HUDEP-2 (cell line): Measurements from ENCODE around the gene GRIA1.
"Not testable (repeated sequence)": the region's sequence is repeated elsewhere in the genome, so short reads cannot be mapped to it uniquely, and the experiment has no call there.

ENCODE experiments used
- DNase-seq, 76 experiments: peaks; one replicate each; lab custom pipeline; 2025; ENCODE audit not compliant: unreplicated experiment in 76 of 76; lab: John Stamatoyannopoulos, UW

Gene GRIA1

DNA sequence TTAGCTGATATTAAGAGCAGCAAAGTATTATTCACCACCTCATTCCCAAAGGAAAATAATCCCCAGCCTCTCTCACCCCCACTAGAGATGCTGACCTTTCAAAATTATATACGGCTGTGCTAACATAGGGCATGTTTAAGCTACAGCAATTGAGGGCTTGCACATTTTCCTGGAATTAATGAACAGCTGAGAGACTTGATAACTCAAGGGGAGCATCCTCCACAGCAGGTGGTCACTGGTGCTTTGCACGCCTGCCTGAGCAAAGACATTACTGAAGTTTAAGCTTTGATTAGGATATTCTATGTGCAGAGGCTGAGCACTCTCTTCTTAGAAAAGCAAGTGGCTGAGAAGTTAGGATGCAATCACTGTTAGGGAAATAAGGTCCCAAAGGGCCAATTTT is 317.3 kb downstream of the GRIA1 start:
- DNase-seq = no peak

DNA sequence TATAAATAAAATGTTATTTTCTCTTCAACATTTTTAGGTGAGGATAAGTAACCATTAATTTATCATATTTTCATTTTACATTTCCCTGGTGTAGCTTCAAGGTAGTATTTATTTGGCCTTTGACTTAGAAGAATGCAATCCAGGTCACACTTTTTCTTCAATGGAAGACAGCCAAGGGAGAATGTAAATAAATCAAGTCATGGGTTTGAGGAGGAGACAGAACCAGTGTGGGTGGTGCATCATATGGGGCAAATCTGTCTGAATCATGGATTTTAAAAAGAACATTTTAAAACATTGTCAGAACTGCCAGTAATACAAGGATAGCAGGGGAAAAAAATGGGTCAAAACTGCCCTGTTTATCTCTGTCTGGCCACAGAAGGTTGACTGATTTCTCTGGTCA is 318.7 kb downstream of the GRIA1 start:
- DNase-seq = no peak

DNA sequence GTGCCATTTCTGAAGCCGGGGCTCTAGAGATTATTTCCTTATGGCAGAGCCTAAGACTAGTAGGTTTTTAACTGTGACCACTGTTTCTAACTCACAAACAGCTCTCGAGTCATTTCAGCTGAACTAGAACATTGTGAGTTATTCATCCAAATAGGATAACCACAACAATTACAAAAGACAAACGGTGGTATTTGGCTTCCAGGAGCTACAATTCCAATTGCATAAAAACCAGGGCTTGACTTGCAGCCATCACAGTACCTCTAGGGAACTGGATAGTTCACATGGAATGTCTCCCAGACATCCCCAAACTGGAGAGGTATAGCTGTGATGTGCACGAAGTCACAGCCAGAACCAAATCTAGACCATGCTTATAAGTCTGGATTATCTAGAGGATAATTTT is 323.4 kb downstream of the GRIA1 start:
- no peak for DNase-seq

DNA sequence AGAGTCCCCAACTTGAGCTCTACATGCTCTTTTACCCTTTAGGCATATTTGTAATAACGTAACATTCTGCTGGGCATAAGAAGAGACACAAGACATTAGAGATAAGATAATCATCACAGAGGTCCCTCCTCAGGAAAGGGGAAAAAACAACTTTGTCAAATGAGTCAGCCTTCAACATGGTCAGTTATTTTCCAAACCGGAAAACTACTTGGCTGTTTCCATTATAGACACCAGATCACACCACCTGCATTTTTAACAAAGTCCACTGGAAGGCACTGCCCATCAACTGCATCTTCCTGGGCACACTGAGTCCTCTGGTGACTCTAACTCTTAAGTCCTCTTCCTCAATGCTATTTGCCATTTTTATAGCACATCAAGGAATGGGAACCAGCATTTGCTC is 326.4 kb downstream of the GRIA1 start:
- no peak for DNase-seq

DNA sequence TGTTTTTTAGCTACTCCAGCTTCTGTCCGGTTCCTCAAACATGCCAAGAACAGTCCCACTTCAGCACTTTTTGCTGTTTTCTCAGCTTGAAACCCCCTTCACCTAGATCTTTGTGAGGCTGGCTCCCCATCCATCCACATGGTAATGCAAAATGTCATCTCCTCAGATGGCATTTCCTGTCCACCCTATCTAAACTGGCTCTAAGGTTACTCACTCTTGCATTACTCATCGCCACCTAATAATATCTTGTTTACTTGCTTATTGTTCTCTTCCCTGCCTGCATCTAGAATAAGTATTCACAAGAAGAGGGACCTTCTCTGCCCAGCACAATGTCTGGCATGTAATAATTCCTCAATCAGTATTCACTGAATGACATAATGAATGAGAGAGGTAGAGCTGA is 328.2 kb downstream of the GRIA1 start:
- DNase-seq = no peak

- DNase-seq = no peak
These were observed 332.6 kb downstream of the GRIA1 start for GRCh38 chr5:153823036-153823435.

- DNase-seq = no peak
These were observed 334.4 kb downstream of the GRIA1 start for GRCh38 chr5:153824909-153825308.

GRCh38 chr5:153827397-153827796 is 336.9 kb downstream of the GRIA1 start:
- peak in 5 of 76 experiments; percentile 0 to 9 (median 4) for DNase-seq

DNA sequence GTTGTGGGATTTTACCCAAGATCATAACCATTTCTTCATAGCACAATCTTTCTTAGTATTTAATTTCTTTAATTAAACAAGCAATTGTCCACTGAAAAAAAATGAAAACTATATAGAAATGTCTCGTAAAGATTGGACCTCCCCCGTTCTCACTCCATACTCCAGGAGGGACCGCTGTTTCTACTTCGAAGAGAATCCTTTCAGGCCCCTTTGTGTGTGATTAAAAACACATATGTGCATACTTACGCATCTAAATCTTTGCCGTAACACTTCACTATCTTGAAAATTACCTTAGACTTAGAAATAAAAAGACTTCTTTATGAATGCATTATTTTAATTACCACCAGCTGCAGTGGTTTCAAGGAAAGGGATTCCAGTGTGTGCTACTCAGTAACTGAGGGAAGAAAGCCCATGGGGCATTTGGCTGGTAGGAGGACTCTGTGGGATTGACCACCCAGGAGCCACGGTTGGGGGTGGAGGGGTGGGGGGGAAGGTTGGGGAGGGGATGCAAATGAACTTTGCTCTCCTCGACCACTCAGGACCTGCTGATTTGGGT is 339.1 kb downstream of the GRIA1 start:
- no peak for DNase-seq

DNA sequence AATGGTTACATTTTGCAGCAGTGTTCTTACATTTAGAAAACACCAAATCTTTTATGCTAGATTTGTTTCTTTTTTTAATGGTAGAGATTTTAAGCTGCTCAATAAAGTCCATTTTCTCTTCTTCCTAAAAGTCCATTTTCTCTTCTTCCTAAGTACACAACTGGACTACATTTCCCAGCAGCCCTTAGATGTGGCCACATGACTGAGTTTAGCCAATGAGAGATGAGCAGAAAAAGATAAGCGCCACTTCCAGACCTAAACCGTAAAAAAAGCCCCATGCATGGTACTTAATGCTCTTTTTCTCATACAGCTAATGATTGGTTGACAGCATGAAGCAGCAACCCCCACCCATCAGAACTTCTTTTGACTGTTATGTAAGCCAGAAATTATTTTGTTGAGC is 341.5 kb downstream of the GRIA1 start:
- DNase-seq = peak in 17 of 76 experiments; percentile 0 to 35 (median 12)

- no peak for DNase-seq
These were observed 345.5 kb downstream of the GRIA1 start for GRCh38 chr5:153835891-153836515.

- not testable (repeated sequence) for DNase-seq
These were observed 359.0 kb downstream of the GRIA1 start for GRCh38 chr5:153849303-153850113.

DNA sequence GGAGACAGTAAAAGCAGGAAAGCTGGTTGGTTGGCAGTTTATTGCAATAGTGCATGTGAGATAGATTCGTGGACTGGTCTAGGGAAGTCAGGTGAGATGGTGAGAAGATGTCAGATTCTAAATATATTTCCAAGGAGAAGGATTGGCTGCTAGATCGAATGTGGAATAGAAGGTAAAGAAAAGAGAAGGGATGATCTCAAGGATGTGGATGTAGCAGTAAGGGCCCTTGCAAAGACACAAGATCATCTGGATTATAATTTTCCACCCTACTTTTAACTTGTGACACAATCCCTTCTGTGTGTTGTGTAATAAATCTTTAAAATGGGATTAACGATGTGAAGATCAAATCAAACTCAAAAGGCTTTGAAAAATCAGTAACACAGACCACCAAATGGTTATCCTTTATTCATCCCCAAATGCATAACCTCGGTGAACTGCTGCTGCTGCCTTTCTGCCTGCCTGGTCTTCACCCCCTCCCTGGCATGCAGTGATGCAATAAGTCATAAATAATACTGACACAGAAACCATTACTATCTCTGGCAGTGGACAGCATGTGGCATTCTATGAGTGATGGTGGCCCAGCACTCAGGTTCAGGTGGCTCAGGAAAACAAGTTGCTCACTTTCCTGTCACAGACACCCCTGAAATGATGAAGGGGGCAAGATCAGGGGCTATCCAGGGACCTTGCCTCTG is 369.9 kb downstream of the GRIA1 start:
- no peak for DNase-seq

DNA sequence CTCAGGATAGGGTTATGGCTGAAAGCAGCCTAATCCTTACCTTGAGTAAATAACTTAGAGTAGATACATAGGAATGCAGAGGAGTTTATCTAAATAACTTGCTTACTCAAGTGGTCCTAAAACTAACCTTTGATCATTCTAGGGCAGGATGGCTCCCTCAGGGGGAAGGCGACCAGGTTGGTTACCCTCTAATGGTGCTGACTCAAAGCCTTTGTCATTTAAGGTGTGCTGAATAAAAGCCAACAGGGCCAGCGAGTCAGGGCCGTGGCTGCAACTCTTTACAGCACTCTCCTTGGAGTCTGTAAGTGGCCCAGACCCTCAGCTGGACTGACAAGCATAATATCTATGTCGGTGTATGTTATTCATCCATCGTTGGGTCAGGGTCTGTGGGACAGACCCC is 372.4 kb downstream of the GRIA1 start:
- DNase-seq = not testable (repeated sequence)
